Hepatocyte (in vitro differentiated cells): ENCODE results near the gene FGF23. TPM values are rescaled to one million over a fixed set of nuclear protein-coding genes. Genes with fewer than 3 reads are reported as not detected.

ENCODE experiments used
- DNase-seq: peaks from one replicate; pipeline ENCODE4 v3.0.0-alpha.2; 2016; ENCODE audit warnings: low spot score
- H2AFZ ChIP-seq: fragments of 200-600 bp; sonication (generic); 2 replicates; pipeline ENCODE4 v1.6.0; 2016; ENCODE audit warnings: antibody characterized with exemption, mild to moderate bottlenecking
- H3K27ac ChIP-seq: fragments of 200-600 bp; sonication (generic); 2 replicates; pipeline ENCODE4 v1.5.1; 2016; ENCODE audit warnings: mild to moderate bottlenecking
- H3K27me3 ChIP-seq: fragments of 200-600 bp; sonication (generic); 2 replicates; pipeline ENCODE4 v1.6.1; 2016
- H3K36me3 ChIP-seq: fragments of 200-600 bp; sonication (generic); replicated peaks from 2 replicates; pipeline ENCODE4 v1.5.1; 2016; ENCODE audit warnings: low read depth; ENCODE audit not compliant: insufficient read depth
- H3K4me1 ChIP-seq: fragments of 200-600 bp; sonication (generic); 2 replicates; pipeline ENCODE4 v1.5.1; 2016; ENCODE audit warnings: mild to moderate bottlenecking, moderate library complexity; ENCODE audit not compliant: insufficient read depth
- H3K4me2 ChIP-seq: fragments of 200-600 bp; sonication (generic); 2 replicates; pipeline ENCODE4 v1.6.0; 2016
- H3K4me3 ChIP-seq: fragments of 200-600 bp; sonication (generic); 2 replicates; pipeline ENCODE4 v1.5.1; 2016; ENCODE audit warnings: mild to moderate bottlenecking
- H3K79me2 ChIP-seq: fragments of 200-600 bp; sonication (generic); 2 replicates; pipeline ENCODE4 v1.6.0; 2017; ENCODE audit warnings: mild to moderate bottlenecking
- H3K9me2 ChIP-seq: fragments of 200-600 bp; sonication (generic); replicated peaks from 2 replicates; pipeline ENCODE4 v1.6.0; 2017; ENCODE audit warnings: mild to moderate bottlenecking; ENCODE audit not compliant: insufficient read depth
- H3K9me3 ChIP-seq: fragments of 200-600 bp; sonication (generic); 2 replicates; pipeline ENCODE4 v1.5.1; 2016; ENCODE audit warnings: low read depth, mild to moderate bottlenecking
- H4K20me1 ChIP-seq: fragments of 200-600 bp; sonication (generic); 2 replicates; pipeline ENCODE4 v1.6.0; 2016; ENCODE audit warnings: mild to moderate bottlenecking; ENCODE audit not compliant: insufficient read depth, poor library complexity, severe bottlenecking
- CTCF ChIP-seq: fragments of 200-600 bp; sonication (generic); IDR thresholded peaks from 2 replicates; pipeline ENCODE4 v1.5.1; 2016; ENCODE audit warnings: antibody characterized with exemption, mild to moderate bottlenecking; ENCODE audit not compliant: poor library complexity
- EZH2 ChIP-seq: fragments of 200-600 bp; sonication (generic); IDR thresholded peaks from 2 replicates; pipeline ENCODE4 v1.6.1; 2016; ENCODE audit warnings: antibody characterized with exemption, mild to moderate bottlenecking, borderline replicate concordance
- EZH2phosphoT487 ChIP-seq: fragments of 200-600 bp; sonication (generic); IDR thresholded peaks from one replicate; pipeline ENCODE4 v1.6.1; 2018; ENCODE audit warnings: antibody characterized with exemption, mild to moderate bottlenecking, low read depth, moderate library complexity; ENCODE audit not compliant: unreplicated experiment, severe bottlenecking
- WGBS: methylation state at CpG from one replicate; pipeline ENCODE4 v1.1.6; 2016; ENCODE audit warnings: low lambda C conversion rate; ENCODE audit errors: missing lambda C conversion rate; 5-methylcytosine and 5-hydroxymethylcytosine counted together
- polyA plus RNA-seq: library from polyadenylated mRNA; unstranded; fragments of >200 nt; fragmentation: Nextera tagmentation; extraction: Ambion mirVana; gene quantifications from 2 replicates; pipeline ENCODE4 v1.2.1, GENCODE V29; 2016
- total RNA-seq: library from RNA; depleted of rRNA; stranded (reverse); fragments of >200 nt; gene quantifications from 2 replicates; pipeline ENCODE4 v1.2.3, GENCODE V29; 2014

FGF23 gene
- total and polyA plus RNA-seq, 2 experiments from 2014 or later, result 0.46 to 3.1 TPM

GRCh38 chr12:4422985-4423384, 43.5 kb upstream of the FGF23 start:
- Histone ChIP-seq H3K27me3 (peaks cover 5% of the 10 kb centered on the region), H3K9me3 (no peaks in the 10 kb centered on the region), H4K20me1 (no peaks in the 10 kb centered on the region), H3K27ac (no peak overlapping the region), H3K4me2 (no peak overlapping the region), H3K9me2 (no peaks in the 10 kb centered on the region), H3K79me2 (no peaks in the 10 kb centered on the region), H3K4me3 (no peak overlapping the region), H2AFZ (no peak overlapping the region), H3K36me3 (no peaks in the 10 kb centered on the region), H3K4me1 (no peaks in the 10 kb centered on the region)
- no peak for TF ChIP-seq EZH2
- no peak for TF ChIP-seq CTCF
- no peak for TF ChIP-seq EZH2phosphoT487
- 81% methylated on average over 3 of the region's 9 CpGs for WGBS
- DNase-seq, result no peak

- Histone ChIP-seq H3K9me3 (no peaks in the 10 kb centered on the region), H3K4me1 (no peaks in the 10 kb centered on the region), H3K36me3 (no peaks in the 10 kb centered on the region), H3K27ac (no peak overlapping the region), H3K4me2 (no peak overlapping the region), H3K4me3 (no peak overlapping the region), H4K20me1 (no peaks in the 10 kb centered on the region), H3K9me2 (no peaks in the 10 kb centered on the region), H2AFZ (no peak overlapping the region), H3K27me3 (peaks cover 14% of the 10 kb centered on the region), H3K79me2 (no peaks in the 10 kb centered on the region)
- TF ChIP-seq EZH2 (no peak), EZH2phosphoT487 (no peak), CTCF (peak; percentile 62)
- DNase-seq, result peak; percentile 70
- WGBS, result 30% methylated on average over 4 of the region's 4 CpGs
Observed at GRCh38 chr12:4421590-4422031, 42.1 kb upstream of the FGF23 start.

- WGBS, result 86% methylated on average over 5 of the region's 5 CpGs
Observed at GRCh38 chr12:4420138-4420670, 40.7 kb upstream of the FGF23 start.

More at GRCh38 chr12:4420138-4420670, 40.7 kb upstream of the FGF23 start:
- no peaks in the 10 kb centered on the region for H3K79me2 ChIP-seq
- H4K20me1 ChIP-seq, result no peaks in the 10 kb centered on the region
- no peaks in the 10 kb centered on the region for H3K9me2 ChIP-seq
- H2AFZ ChIP-seq, result no peak overlapping the region
- no peaks in the 10 kb centered on the region for H3K4me1 ChIP-seq
- H3K9me3 ChIP-seq, result no peaks in the 10 kb centered on the region
- no peak overlapping the region for H3K27ac ChIP-seq
- no peak for DNase-seq
- TF ChIP-seq EZH2phosphoT487, result no peak
- no peak for TF ChIP-seq CTCF
- TF ChIP-seq EZH2, result no peak
- H3K27me3 ChIP-seq, result peaks cover 14% of the 10 kb centered on the region
- no peak overlapping the region for H3K4me3 ChIP-seq
- H3K4me2 ChIP-seq, result no peak overlapping the region
- no peaks in the 10 kb centered on the region for H3K36me3 ChIP-seq
